SW480 (cell line): ENCODE measurements around the gene MSI1.

Experiments
- DNase-seq: peaks from one replicate; pipeline ENCODE4 v3.0.0-alpha.2; 2016; ENCODE audit warnings: low spot score

The MSI1 gene

GRCh38 chr12:120321382-120322202 lies 47.4 kb downstream of the MSI1 start:
- DNase-seq: no peak

- peak; percentile 99 for DNase-seq
These were observed 51.5 kb downstream of the MSI1 start for GRCh38 chr12:120317224-120318105.

GRCh38 chr12:120316798-120317223 lies 52.2 kb downstream of the MSI1 start:
- DNase-seq: no peak

GRCh38 chr12:120314220-120314619 lies 54.7 kb downstream of the MSI1 start:
- no peak for DNase-seq

- DNase-seq: peak; percentile 92
These were observed 66.8 kb downstream of the MSI1 start, which contains the start of gene SIRT4 for GRCh38 chr12:120301962-120302815. Gene SIRT4, plus strand, starts transcription at chr12:120302321. Its CDS starts 1,241 bp downstream, at chr12:120303562.

GRCh38 chr12:120292661-120293531 lies 76.1 kb downstream of the MSI1 start, which contains the start of gene RNU4-1:
Gene RNU4-1, minus strand, starts transcription at chr12:120293237.
- DNase-seq: peak; percentile 96

GRCh38 chr12:120292411-120292660 lies 76.6 kb downstream of the MSI1 start:
- no peak for DNase-seq
